HG02884 (cell line): ENCODE results near the gene POU2F1.
"Not testable (repeated sequence)": the region's sequence is repeated elsewhere in the genome, so short reads cannot be mapped to it uniquely, and the experiment has no call there.

Experiments used
- ATAC-seq: cut with Tn5 transposase; IDR thresholded peaks from one replicate; pipeline ENCODE4 v1.9.1; 2021; ENCODE audit warnings: mild to moderate bottlenecking, moderate library complexity; ENCODE audit not compliant: unreplicated experiment

The POU2F1 gene

GRCh38 chr1:167229719-167230385 is 9.2 kb downstream of the POU2F1 start:
- ATAC-seq = no peak

GRCh38 chr1:167230437-167230836 is 9.8 kb downstream of the POU2F1 start:
- ATAC-seq = no peak

GRCh38 chr1:167231873-167232450 is 11.3 kb downstream of the POU2F1 start:
- ATAC-seq = no peak

GRCh38 chr1:167232801-167233200 is 12.1 kb downstream of the POU2F1 start:
- ATAC-seq = no peak

GRCh38 chr1:167233373-167233772 is 12.7 kb downstream of the POU2F1 start:
- ATAC-seq = no peak

GRCh38 chr1:167237000-167237399 is 16.3 kb downstream of the POU2F1 start:
- ATAC-seq = no peak

- no peak for ATAC-seq
Measured at GRCh38 chr1:167238713-167239112, 18.0 kb downstream of the POU2F1 start.

GRCh38 chr1:167239257-167239656 is 18.6 kb downstream of the POU2F1 start:
- ATAC-seq = no peak

GRCh38 chr1:167244244-167244643 is 23.6 kb downstream of the POU2F1 start:
- ATAC-seq = no peak

- not testable (repeated sequence) for ATAC-seq
Measured at GRCh38 chr1:167245168-167245567, 24.5 kb downstream of the POU2F1 start.

GRCh38 chr1:167246971-167247370 is 26.3 kb downstream of the POU2F1 start:
- no peak for ATAC-seq

- ATAC-seq = no peak
Measured at GRCh38 chr1:167247754-167248153, 27.1 kb downstream of the POU2F1 start.

GRCh38 chr1:167248707-167249642 is 28.3 kb downstream of the POU2F1 start:
- ATAC-seq = no peak

GRCh38 chr1:167249702-167250101 is 29.0 kb downstream of the POU2F1 start:
- ATAC-seq = peak; percentile 59

- ATAC-seq = no peak
Measured at GRCh38 chr1:167250482-167250881, 29.8 kb downstream of the POU2F1 start.

GRCh38 chr1:167251472-167251871 is 30.8 kb downstream of the POU2F1 start:
- no peak for ATAC-seq

GRCh38 chr1:167252986-167253385 is 32.3 kb downstream of the POU2F1 start:
- no peak for ATAC-seq

- ATAC-seq = no peak
Measured at GRCh38 chr1:167258858-167259257, 38.2 kb downstream of the POU2F1 start.

- no peak for ATAC-seq
Measured at GRCh38 chr1:167262836-167263235, 42.1 kb downstream of the POU2F1 start.

- ATAC-seq = no peak
Measured at GRCh38 chr1:167263344-167263743, 42.7 kb downstream of the POU2F1 start.

GRCh38 chr1:167263819-167264464 is 43.3 kb downstream of the POU2F1 start:
- ATAC-seq = no peak
